Measurements from ENCODE around the gene HIPK3. TPM values are rescaled to one million over a fixed set of nuclear protein-coding genes. Genes with fewer than 3 reads are reported as not detected.

Gene HIPK3
- 166 TPM for total RNA-seq

DNA sequence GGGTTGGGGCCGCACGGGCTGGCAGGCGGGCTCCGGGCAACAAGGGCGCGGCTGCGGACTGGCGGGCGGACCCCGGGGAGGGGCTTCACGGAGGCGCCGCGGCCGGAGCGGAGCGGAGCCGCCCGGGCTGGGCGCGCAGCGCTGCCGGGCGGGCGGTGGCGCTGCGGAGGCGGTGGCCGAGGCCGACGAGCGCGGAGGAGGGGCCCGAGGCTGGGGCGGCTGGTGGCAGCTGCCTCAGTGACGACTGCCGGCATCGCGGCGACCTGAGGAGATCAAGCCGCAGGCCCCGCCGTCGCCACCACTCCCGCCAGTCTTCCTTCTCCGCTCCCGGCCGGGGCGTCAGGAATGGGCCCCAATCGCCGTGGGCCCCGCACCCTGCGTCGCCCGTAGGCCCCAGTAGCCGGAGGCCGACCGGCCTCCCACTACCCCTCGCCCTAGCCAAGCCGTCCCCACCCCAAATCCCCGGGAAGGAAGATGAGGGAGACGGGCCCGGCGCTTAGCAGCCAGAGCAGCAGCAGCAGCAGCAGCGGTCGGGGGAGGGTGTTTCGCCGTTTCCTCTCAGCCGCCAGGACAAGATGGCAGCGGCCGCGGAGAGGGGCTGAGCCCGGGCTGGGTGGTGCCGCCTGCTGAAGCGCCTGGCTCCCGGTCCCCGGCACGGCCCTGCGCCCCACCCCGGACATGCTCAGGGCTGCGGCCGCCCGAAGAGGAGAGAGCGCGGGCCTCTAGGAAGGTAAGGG is at the start of gene HIPK3:
TSS of gene HIPK3 (plus strand) at position 222 of the 737 bp plus-strand sequence.
- Histone ChIP-seq H3K9me3 (no peaks in the 10 kb centered on the region), H3K36me3 (no peaks in the 10 kb centered on the region), H3K27me3 (no peaks in the 10 kb centered on the region), H3K4me3 (peak within 1 kb of the TSS; percentile 76 to 98), H3K4me1 (peaks cover 30% of the 10 kb centered on the region), H3K27ac (peak within 1 kb of the TSS; percentile 100)
- TF ChIP-seq POLR2A (IDR thresholded peaks at IDR 0.05) (peak in 1 of 2 donors; percentile 80), CTCF (IDR thresholded peaks at IDR 0.05) (no peak), POLR2AphosphoS5 (IDR thresholded peaks at IDR 0.05; ENCODE audit: insufficient read depth in 1 of 2, low read depth in 1 of 2) (peak in 1 of 2 donors; percentile 84)
- intact Hi-C loops (cut with DNase I), result loop anchor here (1.0 to 5.0 kb wide), 2 partner anchors 75 to 442 kb away; no protein-coding TSS in a partner anchor
- DNase-seq (ENCODE audit: extremely low spot score in 2 of 2), result no peak

- Histone ChIP-seq H3K4me1 (no peaks in the 10 kb centered on the region), H3K4me3 (no peak overlapping the region), H3K27ac (no peak overlapping the region), H3K9me3 (no peaks in the 10 kb centered on the region), H3K36me3 (no peaks in the 10 kb centered on the region), H3K27me3 (no peaks in the 10 kb centered on the region)
- intact Hi-C loops (cut with DNase I), result no loop called here
- TF ChIP-seq POLR2AphosphoS5 (IDR thresholded peaks at IDR 0.05; ENCODE audit: insufficient read depth in 1 of 2, low read depth in 1 of 2) (peak; percentile 36 to 44), CTCF (IDR thresholded peaks at IDR 0.05) (no peak)
- DNase-seq (ENCODE audit: extremely low spot score in 2 of 2), result no peak
These were observed 49.7 kb upstream of the HIPK3 start for GRCh38 chr11:33207408-33207985.

- no peak for DNase-seq (ENCODE audit: extremely low spot score in 2 of 2)
- H3K4me1 ChIP-seq, result no peaks in the 10 kb centered on the region
- no peak overlapping the region for H3K27ac ChIP-seq
- H3K36me3 ChIP-seq, result no peaks in the 10 kb centered on the region
- H3K9me3 ChIP-seq, result no peaks in the 10 kb centered on the region
- intact Hi-C loops (cut with DNase I), result no loop called here
- H3K27me3 ChIP-seq, result no peaks in the 10 kb centered on the region
- H3K4me3 ChIP-seq, result no peak overlapping the region
- TF ChIP-seq POLR2A (IDR thresholded peaks at IDR 0.05) (no peak), CTCF (IDR thresholded peaks at IDR 0.05) (no peak)
These were observed 49.0 kb upstream of the HIPK3 start for GRCh38 chr11:33208150-33208549.

GRCh38 chr11:33211153-33211552 is 46.0 kb upstream of the HIPK3 start:
- no peak for DNase-seq (ENCODE audit: extremely low spot score in 2 of 2)
- H3K9me3 ChIP-seq, result no peaks in the 10 kb centered on the region
- H3K4me3 ChIP-seq, result no peak overlapping the region
- intact Hi-C loops (cut with DNase I), result no loop called here
- TF ChIP-seq POLR2AphosphoS5 (IDR thresholded peaks at IDR 0.05; ENCODE audit: insufficient read depth in 1 of 2, low read depth in 1 of 2) (no peak), CTCF (IDR thresholded peaks at IDR 0.05) (no peak), POLR2A (IDR thresholded peaks at IDR 0.05) (no peak)
- no peaks in the 10 kb centered on the region for H3K36me3 ChIP-seq
- H3K4me1 ChIP-seq, result no peaks in the 10 kb centered on the region
- no peaks in the 10 kb centered on the region for H3K27me3 ChIP-seq
- no peak overlapping the region for H3K27ac ChIP-seq

DNA sequence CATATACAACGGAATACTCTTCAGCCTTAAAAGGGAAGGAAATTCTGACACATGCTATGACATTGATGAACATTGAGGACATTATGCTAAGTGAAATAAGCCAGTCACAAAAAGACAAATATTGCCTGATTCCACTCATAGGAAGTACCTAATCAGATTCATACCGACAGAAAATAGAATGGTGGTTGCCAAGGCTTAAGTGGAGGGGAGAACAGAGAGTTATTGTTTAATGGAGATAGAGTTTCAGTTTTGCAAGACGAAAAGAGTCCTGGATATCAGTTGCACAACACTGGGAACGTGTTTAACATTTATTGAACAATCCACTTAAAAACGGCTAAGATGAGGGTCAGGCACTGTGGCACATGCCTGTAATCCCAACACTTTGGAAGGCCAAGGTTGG is 45.6 kb upstream of the HIPK3 start:
- no peaks in the 10 kb centered on the region for H3K36me3 ChIP-seq
- intact Hi-C loops (cut with DNase I), result no loop called here
- no peaks in the 10 kb centered on the region for H3K9me3 ChIP-seq
- H3K4me1 ChIP-seq, result no peaks in the 10 kb centered on the region
- DNase-seq (ENCODE audit: extremely low spot score in 2 of 2), result no peak
- no peaks in the 10 kb centered on the region for H3K27me3 ChIP-seq
- no peak overlapping the region for H3K4me3 ChIP-seq
- no peak for TF ChIP-seq CTCF (IDR thresholded peaks at IDR 0.05)
- no peak for TF ChIP-seq POLR2AphosphoS5 (IDR thresholded peaks at IDR 0.05; ENCODE audit: insufficient read depth in 1 of 2, low read depth in 1 of 2)
- TF ChIP-seq POLR2A (IDR thresholded peaks at IDR 0.05), result no peak
- H3K27ac ChIP-seq, result no peak overlapping the region

Measured in vagina (tissue), 2 donors.